WTC11 (cell line): ENCODE data around the gene TMEM108. TPM values are rescaled to one million over a fixed set of nuclear protein-coding genes. Genes with fewer than 3 reads are reported as not detected.

ENCODE experiments used
- ATAC-seq: fragments of 200-7000 bp; cut with Tn5 transposase; 2 replicates; pipeline ENCODE4 v1.10.0; 2021; ENCODE audit warnings: mild to moderate bottlenecking, moderate library complexity
- CTCF ChIA-PET: fragments of 300-600 bp; sonication (Branson Sonifier 250); formaldehyde crosslinking; loops from one replicate; lab custom pipeline; 2021; ENCODE audit warnings: antibody characterized with exemption; lab: Charles Lee
- POLR2A ChIA-PET: fragments of 350-600 bp; sonication (Branson Sonifier 250); formaldehyde crosslinking; loops from one replicate; lab custom pipeline; 2021; ENCODE audit warnings: antibody characterized with exemption; lab: Charles Lee
- DNase-seq: peaks from one replicate; pipeline ENCODE4 v3.0.0; 2021; ENCODE audit warnings: low spot score
- H3K27ac Mint-ChIP-seq: 2 replicates; pipeline ENCODE4 v1.8.0; 2021; ENCODE audit warnings: mixed read lengths
- H3K27me3 Mint-ChIP-seq: 2 replicates; pipeline ENCODE4 v1.8.0; 2021; ENCODE audit warnings: low read depth, mild to moderate bottlenecking, moderate library complexity, mixed read lengths
- H3K36me3 Mint-ChIP-seq: 2 replicates; pipeline ENCODE4 v1.8.0; 2021; ENCODE audit warnings: mixed read lengths
- H3K4me1 Mint-ChIP-seq: 2 replicates; pipeline ENCODE4 v1.8.0; 2022; ENCODE audit warnings: mixed read lengths
- H3K4me3 Mint-ChIP-seq: 2 replicates; pipeline ENCODE4 v1.8.0; 2021; ENCODE audit warnings: mild to moderate bottlenecking, moderate library complexity, mixed read lengths
- H3K9me3 Mint-ChIP-seq: 2 replicates; pipeline ENCODE4 v1.8.0; 2021; ENCODE audit warnings: mixed read lengths
- GRHL2 ChIP-seq: fragments of 250-450 bp; sonication (Bioruptor Pico); IDR thresholded peaks from 2 replicates; pipeline ENCODE4 v1.8.0; 2022; ENCODE audit warnings: mild to moderate bottlenecking, moderate library complexity; ENCODE audit not compliant: insufficient replicate concordance, severe bottlenecking
- GTF2I ChIP-seq: fragments of 250-450 bp; sonication (Bioruptor Pico); conservative IDR thresholded peaks from 2 replicates; pipeline ENCODE4 v1.4.0; 2021; ENCODE audit warnings: mild to moderate bottlenecking
- NFE2L1 ChIP-seq: sonication (generic); formaldehyde crosslinking; IDR thresholded peaks from 2 replicates; pipeline ENCODE4 v1.8.1; 2023; ENCODE audit warnings: missing genetic modification reagents
- NR1H2 ChIP-seq: sonication (generic); formaldehyde crosslinking; IDR thresholded peaks from 2 replicates; pipeline ENCODE4 v1.9.0; 2021; ENCODE audit warnings: mild to moderate bottlenecking, moderate library complexity, missing genetic modification reagents
- NR2C2 ChIP-seq: sonication (generic); formaldehyde crosslinking; IDR thresholded peaks from 2 replicates; pipeline ENCODE4 v1.8.0; 2022; ENCODE audit warnings: mild to moderate bottlenecking, missing genetic modification reagents
- total RNA-seq: library from RNA; stranded (reverse); gene quantifications from 3 replicates; pipeline ENCODE4 v1.2.3, GENCODE V29; 2021
- TF ChIP-seq, protein P1 (sequence below): fragments of 250-450 bp; sonication (Bioruptor Pico); IDR thresholded peaks from 2 replicates; pipeline ENCODE4 v1.9.0; 2021; ENCODE audit warnings: mild to moderate bottlenecking
- TF ChIP-seq, protein P2 (sequence below): sonication (generic); formaldehyde crosslinking; conservative IDR thresholded peaks from 2 replicates; pipeline ENCODE4 v1.8.1; 2023; ENCODE audit warnings: mild to moderate bottlenecking, low read depth, missing genetic modification reagents, moderate library complexity
- TF ChIP-seq, protein P3 (sequence below): fragments of 250-450 bp; sonication (Bioruptor Pico); IDR thresholded peaks from 2 replicates; pipeline ENCODE4 v2.1.2; 2022; ENCODE audit warnings: mild to moderate bottlenecking, moderate library complexity
- TF ChIP-seq, protein P4 (sequence below): sonication (generic); formaldehyde crosslinking; IDR thresholded peaks from 2 replicates; pipeline ENCODE4 v1.8.0; 2023; ENCODE audit warnings: missing genetic modification reagents
- TF ChIP-seq, protein P5 (sequence below): sonication (generic); formaldehyde crosslinking; IDR thresholded peaks from 2 replicates; pipeline ENCODE4 v1.8.1; 2023; ENCODE audit warnings: mild to moderate bottlenecking, missing genetic modification reagents

TMEM108 gene
- total RNA-seq, 1 experiment from 2014 or later: 14.7 TPM

DNA sequence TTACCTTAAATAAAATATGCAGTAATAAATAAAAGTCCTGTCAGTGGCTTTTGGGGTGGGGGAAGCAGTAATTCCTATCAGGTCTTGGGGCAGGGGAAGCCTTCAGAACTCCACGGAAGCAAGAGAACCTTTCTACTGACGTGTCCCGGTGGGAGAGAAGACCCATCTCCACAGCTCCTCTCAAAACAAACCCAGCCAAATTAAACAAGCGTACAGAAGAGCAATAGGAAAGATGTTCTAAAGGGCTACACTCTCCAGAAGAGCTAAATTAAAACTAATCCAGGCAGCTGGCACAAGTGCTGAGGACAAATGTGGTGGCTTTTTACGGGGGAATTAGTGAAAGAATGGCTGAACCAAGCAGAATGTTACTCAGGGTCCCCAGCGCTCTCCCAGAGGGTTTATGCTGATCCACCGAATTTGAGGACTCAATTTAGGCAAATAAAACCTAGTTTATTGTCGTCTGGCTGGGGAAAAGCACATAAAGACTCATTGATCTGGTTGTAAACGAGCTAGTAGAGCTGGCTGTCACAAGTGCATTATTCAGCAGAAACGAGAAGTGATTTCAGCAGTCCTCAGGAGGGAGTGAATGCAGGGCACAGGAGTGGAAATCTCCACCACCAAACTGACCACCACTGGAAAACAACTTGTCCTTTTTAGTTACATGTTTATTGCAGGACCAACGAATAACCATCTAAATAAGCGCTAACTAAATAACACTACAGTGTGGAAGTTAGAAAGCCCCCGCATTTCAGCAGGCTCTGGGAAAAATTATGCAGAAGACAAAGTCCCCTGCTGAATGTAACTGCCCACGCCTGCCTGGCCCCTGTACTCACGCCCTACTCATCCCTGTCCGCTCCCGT lies 375.2 kb downstream of the TMEM108 start (continued):
- no peak for TF ChIP-seq GRHL2 (CRISPR knock-in tag)
- TF ChIP-seq NFE2L1 (CRISPR knock-in tag): no peak

DNA sequence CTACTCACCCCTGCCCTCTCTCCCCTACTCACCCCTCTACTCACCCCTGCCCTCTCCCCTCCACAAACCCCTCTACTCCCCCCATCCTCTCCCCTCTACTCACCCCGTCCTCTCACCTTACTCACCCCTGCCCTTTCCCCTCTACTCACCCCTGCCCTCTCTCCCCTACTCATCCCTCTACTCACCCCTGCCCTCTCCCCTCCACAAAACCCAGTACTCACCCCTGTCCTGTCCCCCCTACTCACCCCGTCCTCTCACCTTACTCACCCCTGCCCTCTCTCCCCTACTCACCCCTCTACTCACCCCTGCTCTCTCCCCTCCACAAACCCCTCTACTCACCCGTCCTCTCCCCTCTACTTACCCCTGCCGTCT lies 375.8 kb downstream of the TMEM108 start:
- ChIA-PET CTCF (interaction anchor here (0.6 kb wide), 1 partner anchor 683 kb away, joined by 3 read pairs; no protein-coding TSS in a partner anchor), POLR2A (no interaction called here)
- H3K9me3 Mint-ChIP-seq: no peaks in the 10 kb centered on the region
- TF ChIP-seq GTF2I (CRISPR knock-in tag) (no peak), NR1H2 (CRISPR knock-in tag) (no peak)
- TF ChIP-seq, protein P1, sequence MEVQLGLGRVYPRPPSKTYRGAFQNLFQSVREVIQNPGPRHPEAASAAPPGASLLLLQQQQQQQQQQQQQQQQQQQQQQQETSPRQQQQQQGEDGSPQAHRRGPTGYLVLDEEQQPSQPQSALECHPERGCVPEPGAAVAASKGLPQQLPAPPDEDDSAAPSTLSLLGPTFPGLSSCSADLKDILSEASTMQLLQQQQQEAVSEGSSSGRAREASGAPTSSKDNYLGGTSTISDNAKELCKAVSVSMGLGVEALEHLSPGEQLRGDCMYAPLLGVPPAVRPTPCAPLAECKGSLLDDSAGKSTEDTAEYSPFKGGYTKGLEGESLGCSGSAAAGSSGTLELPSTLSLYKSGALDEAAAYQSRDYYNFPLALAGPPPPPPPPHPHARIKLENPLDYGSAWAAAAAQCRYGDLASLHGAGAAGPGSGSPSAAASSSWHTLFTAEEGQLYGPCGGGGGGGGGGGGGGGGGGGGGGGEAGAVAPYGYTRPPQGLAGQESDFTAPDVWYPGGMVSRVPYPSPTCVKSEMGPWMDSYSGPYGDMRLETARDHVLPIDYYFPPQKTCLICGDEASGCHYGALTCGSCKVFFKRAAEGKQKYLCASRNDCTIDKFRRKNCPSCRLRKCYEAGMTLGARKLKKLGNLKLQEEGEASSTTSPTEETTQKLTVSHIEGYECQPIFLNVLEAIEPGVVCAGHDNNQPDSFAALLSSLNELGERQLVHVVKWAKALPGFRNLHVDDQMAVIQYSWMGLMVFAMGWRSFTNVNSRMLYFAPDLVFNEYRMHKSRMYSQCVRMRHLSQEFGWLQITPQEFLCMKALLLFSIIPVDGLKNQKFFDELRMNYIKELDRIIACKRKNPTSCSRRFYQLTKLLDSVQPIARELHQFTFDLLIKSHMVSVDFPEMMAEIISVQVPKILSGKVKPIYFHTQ (CRISPR knock-in tag): no peak
- TF ChIP-seq, protein P2, sequence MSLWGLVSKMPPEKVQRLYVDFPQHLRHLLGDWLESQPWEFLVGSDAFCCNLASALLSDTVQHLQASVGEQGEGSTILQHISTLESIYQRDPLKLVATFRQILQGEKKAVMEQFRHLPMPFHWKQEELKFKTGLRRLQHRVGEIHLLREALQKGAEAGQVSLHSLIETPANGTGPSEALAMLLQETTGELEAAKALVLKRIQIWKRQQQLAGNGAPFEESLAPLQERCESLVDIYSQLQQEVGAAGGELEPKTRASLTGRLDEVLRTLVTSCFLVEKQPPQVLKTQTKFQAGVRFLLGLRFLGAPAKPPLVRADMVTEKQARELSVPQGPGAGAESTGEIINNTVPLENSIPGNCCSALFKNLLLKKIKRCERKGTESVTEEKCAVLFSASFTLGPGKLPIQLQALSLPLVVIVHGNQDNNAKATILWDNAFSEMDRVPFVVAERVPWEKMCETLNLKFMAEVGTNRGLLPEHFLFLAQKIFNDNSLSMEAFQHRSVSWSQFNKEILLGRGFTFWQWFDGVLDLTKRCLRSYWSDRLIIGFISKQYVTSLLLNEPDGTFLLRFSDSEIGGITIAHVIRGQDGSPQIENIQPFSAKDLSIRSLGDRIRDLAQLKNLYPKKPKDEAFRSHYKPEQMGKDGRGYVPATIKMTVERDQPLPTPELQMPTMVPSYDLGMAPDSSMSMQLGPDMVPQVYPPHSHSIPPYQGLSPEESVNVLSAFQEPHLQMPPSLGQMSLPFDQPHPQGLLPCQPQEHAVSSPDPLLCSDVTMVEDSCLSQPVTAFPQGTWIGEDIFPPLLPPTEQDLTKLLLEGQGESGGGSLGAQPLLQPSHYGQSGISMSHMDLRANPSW (CRISPR knock-in tag): no peak
- TF ChIP-seq, protein P3, sequence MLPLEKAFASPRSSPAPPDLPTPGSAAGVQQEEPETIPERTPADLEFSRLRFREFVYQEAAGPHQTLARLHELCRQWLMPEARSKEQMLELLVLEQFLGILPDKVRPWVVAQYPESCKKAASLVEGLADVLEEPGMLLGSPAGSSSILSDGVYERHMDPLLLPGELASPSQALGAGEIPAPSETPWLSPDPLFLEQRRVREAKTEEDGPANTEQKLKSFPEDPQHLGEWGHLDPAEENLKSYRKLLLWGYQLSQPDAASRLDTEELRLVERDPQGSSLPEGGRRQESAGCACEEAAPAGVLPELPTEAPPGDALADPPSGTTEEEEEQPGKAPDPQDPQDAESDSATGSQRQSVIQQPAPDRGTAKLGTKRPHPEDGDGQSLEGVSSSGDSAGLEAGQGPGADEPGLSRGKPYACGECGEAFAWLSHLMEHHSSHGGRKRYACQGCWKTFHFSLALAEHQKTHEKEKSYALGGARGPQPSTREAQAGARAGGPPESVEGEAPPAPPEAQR (CRISPR knock-in tag): no peak
- TF ChIP-seq, protein P4, sequence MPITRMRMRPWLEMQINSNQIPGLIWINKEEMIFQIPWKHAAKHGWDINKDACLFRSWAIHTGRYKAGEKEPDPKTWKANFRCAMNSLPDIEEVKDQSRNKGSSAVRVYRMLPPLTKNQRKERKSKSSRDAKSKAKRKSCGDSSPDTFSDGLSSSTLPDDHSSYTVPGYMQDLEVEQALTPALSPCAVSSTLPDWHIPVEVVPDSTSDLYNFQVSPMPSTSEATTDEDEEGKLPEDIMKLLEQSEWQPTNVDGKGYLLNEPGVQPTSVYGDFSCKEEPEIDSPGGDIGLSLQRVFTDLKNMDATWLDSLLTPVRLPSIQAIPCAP (CRISPR knock-in tag): no peak
- no peaks in the 10 kb centered on the region for H3K27me3 Mint-ChIP-seq
- H3K36me3 Mint-ChIP-seq: no peaks in the 10 kb centered on the region
- H3K4me1 Mint-ChIP-seq: 0 out of 2 replicates have a peak, but pooled peaks cover 2% of the 10 kb centered on the region
- DNase-seq: no peak
- no peak for ATAC-seq
- no peak overlapping the region for H3K27ac Mint-ChIP-seq
- H3K4me3 Mint-ChIP-seq: no peak overlapping the region

DNA sequence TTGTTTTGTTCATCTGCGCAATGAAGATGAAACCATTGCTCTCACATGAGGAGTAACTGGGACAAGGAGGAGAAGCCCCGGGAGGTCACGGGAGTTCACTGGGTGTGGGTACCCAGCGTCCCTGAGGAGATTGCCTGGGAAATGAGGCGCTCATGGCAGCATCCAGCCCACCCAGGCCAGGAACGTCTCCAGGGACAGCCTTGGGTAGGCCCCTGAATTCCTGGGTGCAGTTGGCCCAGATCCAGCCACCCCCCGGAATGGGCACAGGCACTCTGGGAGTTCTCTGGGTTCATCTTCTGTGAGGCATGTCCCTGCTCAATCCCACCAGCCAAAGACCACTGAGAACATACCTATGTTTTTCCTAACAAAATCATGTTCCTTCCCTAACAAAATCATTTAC lies 380.2 kb downstream of the TMEM108 start:
- Mint-ChIP-seq H3K27ac (no peak overlapping the region; the same call in 1 of the 2 replicates), H3K4me1 (no peaks in the 10 kb centered on the region), H3K9me3 (no peaks in the 10 kb centered on the region), H3K36me3 (no peaks in the 10 kb centered on the region), H3K27me3 (no peaks in the 10 kb centered on the region), H3K4me3 (no peak overlapping the region)
- no peak for TF ChIP-seq NR2C2 (CRISPR knock-in tag)
- TF ChIP-seq, protein P5, sequence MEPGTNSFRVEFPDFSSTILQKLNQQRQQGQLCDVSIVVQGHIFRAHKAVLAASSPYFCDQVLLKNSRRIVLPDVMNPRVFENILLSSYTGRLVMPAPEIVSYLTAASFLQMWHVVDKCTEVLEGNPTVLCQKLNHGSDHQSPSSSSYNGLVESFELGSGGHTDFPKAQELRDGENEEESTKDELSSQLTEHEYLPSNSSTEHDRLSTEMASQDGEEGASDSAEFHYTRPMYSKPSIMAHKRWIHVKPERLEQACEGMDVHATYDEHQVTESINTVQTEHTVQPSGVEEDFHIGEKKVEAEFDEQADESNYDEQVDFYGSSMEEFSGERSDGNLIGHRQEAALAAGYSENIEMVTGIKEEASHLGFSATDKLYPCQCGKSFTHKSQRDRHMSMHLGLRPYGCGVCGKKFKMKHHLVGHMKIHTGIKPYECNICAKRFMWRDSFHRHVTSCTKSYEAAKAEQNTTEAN (CRISPR knock-in tag): no peak
- ChIA-PET POLR2A (no interaction called here), CTCF (no interaction called here)
- DNase-seq (no peak), ATAC-seq (no peak)
